ENCODE results near the gene SNX9.
A peak's percentile ranks its signal among the peaks of the same experiment; 100 is the strongest.
"Not testable (repeated sequence)": the region's sequence is repeated elsewhere in the genome, so short reads cannot be mapped to it uniquely, and the experiment has no call there.

Gene SNX9

DNA sequence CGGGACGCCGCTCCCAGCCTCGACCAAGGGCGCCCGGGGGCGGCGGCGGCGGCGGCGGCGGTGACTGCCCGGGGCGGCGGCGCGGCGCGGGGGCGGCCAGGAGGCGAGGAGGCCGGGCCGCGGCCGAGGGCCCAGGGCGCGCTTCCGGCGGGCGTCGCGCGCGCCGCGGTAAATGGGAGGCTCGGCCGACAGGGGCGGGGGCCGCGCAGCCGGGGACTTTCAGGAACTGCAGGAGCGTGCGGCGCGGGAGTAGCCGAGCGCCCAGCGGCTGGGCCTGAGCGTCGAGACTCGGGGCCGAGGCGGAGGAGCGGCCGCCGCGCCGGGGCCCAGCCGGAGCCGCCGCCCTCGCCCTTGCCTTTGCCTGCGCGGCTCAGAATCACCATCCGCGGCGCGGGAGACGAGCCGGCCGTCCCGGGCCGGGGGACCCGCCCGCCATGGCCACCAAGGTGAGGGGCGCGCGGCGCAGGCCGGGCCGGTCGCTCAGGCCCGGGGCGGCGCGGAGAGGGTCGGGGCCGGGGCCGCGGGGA, at the start of gene SNX9:
TSS of gene SNX9 (plus strand) at position 246 of the 527 bp plus-strand sequence. CDS start at position 435, 189 bp downstream.
- peak; percentile 73 for DNase-seq (ENCODE audit: low spot score)

DNA sequence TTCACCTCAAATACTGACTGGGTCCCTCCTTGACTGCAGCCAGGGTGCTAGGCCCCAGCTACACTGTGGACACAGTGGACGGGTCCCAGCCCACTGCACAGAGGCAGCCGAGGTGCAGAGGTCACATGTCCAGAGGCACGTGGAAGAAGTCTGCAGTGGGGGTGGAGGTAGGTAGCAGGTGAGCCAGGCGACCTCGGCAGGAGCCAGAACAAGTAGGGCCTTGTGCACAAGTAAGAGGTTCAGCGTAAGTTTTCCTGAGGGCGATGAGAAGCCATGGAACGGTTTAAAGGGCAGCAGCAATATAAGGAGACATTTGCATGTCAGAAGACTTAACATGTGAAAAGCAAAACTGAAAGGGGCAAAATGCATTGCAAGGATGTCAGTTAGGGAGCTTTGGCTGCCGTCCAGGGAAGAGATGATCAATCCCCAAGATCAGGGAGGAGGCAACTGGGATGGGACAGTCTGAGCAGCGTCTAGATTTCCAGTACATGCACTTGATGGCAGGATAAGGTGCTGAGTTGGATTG, 49.7 kb upstream of the SNX9 start:
- no peak for DNase-seq (ENCODE audit: low spot score)

DNA sequence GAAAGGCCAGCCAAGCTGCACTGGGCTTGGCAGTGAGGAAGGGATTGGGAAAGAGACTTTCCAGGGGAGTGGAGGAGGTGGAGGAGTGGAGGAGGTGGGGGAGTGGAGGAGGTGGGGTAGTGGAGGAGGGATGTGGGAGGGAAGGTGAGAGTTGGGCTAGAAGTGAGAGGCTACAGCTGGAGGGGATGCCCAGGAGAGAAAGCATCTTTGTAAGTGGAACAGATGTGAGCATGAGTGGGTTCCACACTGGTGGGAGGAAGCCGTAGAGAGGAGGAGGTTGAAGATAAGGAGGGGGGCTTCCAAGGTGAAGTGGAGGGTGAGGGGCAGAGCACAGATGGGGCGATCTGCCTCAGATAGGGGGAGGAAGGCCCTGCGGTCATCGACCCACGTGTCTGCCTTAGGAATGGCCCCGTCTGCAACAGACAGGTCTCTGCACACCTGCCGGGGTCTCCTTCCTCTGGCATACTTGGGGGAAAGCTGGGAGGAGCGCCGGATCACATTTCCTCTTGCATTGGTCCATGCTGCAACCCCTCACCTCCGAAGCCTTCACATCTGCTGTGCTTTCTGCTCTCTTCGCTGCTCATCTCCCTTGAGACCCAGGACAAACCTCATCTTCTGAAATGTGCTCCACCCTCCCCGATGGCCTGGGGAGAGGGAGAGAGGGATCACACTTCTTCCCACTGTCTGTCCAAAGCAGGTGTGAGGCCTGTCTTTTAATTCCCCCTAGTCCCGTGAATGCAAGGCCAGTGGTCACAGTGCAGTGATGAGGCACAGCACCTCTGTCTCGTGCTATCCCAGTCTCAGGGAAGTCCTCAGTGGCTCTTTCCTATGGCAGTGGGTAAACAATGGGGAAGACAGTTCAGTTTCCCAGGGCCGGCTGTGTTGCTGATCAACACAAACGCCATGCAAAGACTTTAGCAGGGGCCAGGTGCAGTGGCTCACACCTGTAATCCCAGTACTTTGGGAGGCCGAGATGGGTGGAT, 48.6 kb upstream of the SNX9 start:
- DNase-seq (ENCODE audit: low spot score), result no peak

DNA sequence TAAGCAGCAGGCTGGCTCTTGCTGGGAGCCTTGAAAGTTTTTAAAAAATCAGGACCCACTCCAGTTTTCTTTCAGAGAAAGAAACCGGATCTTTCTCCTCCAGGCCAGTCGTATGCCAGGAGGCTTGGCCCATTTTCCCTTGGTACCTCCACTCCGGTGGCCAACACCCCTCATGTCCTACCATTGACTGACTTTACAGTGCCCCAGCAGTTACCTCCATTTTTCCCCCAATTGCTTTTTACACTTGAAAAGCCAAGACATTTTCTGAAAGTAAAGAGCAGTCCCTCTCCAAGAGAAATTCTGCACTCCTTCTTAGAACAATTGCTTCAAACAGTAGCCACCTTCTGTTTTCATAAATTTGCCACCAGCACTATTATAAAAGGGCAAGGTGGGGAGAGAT, 47.7 kb upstream of the SNX9 start:
- no peak for DNase-seq (ENCODE audit: low spot score)

DNA sequence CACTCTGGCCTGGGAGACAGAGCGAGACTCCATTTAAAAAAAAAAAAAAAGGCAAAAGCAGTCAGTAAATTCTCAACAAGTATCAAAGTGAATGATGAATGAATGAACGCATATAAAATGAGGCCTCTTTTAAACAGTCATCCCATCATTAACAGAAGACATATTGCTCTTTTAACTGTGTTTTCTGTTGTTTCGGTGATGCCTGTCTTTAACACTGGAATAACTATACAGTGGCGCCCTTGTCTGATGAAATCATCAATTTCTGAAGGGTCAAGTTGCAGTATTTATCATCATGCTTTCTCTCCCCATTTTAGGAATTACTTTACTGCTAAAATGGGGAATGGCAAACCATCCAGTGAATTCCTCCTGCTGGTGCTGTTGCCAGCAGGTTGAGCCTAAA, 45.7 kb upstream of the SNX9 start:
- no peak for DNase-seq (ENCODE audit: low spot score)

DNA sequence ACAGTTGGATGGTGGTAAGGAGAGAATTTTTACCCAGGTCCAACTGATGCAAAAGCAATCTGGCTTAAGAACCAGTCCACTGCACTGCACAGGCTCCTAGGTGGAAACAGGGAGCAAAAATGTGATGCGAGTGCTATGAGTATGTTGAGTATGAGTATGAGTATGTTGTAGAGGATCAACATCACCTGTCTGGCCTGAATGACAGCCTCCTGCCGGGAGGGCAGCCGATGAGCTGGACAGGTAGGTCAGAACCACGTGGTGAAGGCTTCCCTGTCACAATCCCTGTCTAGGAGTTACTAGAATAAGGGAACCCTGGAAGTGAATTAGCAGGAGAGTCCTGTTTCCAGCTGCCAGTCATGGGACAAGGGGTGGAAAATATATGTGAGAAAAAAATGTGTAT, 44.3 kb upstream of the SNX9 start:
- DNase-seq (ENCODE audit: low spot score), result no peak

DNA sequence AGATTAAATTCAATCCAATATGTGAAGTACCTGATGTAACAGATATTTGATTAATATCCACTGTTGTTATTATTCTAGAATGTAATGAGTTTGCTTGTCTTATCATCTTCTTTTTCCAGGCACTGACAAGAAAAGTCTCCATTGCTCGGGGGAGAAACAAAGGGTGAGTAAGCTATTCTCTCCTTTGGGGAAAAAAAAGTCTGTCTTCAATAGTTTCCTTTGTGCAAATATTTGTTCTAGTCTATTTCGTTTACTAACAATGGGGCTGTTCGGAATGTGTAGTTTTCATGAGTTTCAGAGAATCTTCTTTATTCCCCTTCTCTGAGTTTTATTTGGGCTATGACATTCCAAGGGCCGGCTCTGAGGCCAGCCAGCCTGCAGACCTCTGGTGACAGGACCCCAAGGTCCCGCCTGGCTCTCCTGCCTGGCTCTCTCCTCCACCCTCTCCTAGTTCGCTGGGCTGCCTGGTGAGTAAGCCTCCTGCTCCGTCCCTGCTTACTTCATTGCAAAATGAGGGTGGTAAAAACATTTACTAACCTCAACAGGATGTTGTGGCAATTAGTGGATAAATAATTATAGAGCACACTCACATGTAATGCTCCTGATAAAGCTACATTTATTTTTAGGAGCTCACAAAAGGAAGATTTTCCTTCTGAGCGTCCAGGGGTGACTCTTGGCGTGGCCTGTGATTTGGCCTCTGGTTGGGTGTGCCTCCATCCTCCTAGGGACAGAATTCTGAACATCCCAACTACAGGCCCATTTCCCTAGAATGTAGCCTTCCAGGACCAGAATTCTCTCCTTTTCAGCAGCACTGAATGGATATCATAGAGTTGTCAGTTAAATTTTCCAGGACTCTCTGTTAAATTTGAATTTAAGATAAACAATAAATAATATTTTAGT, 43.1 kb upstream of the SNX9 start:
- peak; percentile 47 for DNase-seq (ENCODE audit: low spot score)

DNA sequence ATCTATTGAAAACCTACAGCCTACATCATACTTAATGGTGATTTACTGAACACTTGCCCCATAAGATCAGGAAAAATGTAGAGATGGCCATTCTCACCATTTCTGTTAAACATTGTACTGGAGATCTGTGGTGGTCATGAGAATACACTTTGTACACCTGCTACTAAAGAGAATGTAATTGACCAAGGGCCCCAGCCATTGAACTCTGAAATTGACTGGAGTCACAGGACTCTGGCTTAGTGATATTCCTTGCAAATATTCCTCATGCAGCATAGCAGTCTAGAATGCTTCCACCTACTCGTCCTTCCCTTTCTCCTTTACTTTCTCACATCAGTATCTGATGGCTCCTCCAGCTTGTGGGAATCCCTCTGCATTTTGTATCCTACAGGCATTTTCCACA, 37.4 kb upstream of the SNX9 start:
- DNase-seq (ENCODE audit: low spot score), result no peak

DNA sequence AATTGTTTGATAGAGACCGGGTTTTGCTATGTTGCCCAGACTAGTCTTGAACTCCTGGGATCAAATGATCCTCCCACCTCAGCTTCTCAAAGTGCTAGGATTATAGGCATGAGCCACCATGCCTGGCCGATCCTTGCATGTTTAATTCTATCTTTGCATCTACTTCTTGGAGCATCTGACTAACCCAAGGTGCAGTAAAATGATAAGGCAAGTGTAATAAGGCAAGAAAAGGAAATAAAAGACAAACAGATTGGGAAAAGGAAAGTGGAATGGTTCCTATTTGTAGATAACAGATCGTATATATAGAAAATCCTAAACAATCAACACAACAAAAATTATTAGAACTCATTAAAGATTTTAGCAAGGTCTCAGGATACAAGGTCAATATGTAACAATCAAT, 36.8 kb upstream of the SNX9 start:
- DNase-seq (ENCODE audit: low spot score), result no peak

DNA sequence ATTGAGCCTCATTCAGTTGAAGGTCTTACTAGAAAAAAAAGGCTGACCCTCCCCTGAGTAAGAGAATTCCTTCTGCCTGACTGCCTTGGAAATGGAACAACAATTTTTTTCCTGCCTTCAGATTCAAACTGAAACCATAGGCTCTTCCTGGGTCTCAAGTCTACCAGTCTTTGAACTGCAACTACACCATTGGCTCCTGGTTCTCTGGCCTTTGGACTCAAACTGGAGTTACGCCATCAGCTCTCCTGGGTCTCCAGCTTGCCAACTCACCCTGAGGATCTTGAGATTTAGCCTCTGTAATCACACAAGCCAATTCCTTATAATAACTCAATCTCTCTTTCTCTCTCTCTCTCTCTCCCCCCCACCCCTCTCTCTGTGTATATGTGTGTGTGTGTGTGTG, 36.0 kb upstream of the SNX9 start:
- DNase-seq (ENCODE audit: low spot score), result no peak

DNA sequence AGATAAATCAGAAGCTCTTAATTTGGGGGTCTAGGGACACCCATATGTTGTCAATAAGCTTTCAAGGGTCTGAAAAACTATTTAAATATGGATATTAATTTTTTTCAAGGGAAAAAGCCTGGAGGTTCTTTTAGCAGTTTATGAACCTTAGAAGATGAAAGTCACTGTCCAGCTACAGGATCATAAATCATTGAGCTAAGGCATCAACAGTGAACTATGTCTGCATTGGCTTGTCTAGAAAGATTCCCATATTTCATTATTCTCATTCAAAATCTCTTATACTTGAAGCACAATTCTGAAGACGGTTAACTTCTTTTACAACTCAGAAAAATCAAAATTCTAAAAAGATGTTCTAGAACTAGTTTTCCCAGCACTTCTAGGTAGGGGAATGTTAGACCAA, 34.9 kb upstream of the SNX9 start:
- DNase-seq (ENCODE audit: low spot score), result no peak

DNA sequence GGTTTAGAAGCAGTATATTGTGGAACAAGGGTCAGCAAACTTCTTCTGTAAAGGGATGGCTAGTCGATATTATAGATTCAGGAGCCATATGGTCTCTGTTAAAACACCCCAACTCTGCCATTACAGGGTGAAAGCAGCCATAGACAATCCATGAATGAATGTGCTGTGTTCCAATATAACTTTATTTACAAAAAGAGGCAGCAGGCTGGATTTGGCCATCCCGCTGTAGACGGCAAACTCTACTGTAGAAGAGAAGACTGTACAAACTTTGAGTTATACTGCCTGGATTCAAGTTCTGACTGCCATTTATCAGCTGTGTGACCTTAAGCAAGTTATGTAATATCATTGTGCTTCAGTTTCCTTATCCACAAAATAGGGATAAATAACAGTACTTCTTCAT, 33.7 kb upstream of the SNX9 start:
- no peak for DNase-seq (ENCODE audit: low spot score)

DNA sequence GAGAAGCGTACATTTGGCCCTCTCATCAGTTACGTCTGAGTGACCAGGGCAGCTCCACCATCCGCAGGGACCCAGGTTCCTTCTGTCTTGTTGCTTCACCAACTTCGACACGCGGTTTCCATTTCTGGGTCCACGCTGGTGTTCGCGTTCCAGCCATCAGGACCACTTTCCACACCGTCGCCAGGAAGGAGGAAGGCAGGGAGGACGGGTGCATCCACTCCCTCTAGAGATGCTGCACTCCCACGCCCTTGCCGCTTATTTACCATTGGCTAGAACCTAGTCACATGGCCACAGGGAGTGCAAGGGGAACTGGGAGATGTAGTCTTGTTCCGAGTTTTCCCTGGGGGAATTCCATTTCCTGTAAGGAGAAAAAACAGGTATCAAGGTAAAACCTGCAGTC, 33.2 kb upstream of the SNX9 start:
- DNase-seq (ENCODE audit: low spot score), result no peak

DNA sequence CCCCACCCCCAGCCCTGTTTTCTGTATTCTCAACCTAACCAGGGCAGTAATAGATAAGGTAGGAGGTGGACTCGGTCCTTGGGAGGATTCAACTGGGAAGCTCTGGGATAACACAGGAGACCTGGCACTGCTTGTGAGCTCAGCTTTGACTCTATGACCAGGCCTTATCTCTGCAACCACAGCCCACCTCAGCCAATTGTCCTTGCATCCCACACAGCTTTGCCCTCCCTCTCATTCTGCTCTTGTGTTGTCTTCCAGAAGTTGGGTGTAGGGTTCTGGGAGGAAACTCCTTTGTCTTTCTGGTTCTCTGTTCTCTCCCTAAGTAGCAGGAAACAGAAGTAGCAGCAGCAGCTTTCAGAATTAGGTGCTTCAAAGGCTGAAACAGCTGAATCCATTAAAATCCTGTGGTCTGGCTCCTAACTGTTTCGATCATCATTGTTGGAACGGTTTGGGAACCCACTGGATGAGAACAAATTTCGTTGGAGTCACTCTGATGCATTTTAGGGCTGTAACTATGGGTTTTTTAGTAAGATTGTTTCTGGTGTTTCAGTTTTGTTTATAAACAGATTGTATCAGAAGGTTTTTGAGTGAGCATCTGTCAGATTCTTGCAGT, 32.4 kb upstream of the SNX9 start:
- no peak for DNase-seq (ENCODE audit: low spot score)

DNA sequence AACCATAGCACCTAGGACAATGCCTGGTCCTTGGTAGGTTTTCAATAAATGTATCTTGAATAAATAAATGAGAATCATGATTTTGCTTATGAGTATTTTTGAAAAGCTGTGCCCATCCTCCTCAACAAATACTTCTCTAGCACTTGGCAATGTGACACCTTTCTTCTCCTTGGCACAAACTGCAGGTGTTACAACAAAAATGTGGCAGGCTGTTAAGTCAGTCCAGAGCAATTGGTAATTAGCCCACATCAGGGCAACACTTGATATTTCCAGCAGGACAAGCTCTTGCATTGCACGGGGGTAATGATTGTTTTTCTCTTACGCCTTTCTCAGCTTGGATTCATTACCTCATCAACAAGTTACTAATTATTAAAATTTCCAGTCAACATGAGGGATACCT, 31.6 kb upstream of the SNX9 start:
- no peak for DNase-seq (ENCODE audit: low spot score)

DNA sequence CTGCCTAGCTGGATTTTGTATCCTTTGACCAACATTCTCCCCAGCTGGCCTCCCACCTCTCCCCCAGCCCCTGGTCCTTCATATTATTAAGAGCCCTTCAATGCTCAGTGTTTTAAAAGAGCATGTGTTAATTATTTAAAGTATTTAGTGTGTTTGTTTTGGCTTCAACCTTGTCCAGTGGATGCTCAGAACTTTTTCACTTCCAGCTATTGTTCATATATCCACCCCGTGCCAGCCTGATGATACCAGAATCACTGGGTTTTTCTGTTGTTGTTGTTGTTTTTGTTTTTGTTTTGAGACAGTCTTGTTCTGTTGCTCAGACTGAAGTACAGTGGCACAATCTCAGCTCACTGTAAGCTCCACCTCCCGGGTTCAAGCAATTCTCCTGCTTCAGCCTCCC, 30.4 kb upstream of the SNX9 start:
- no peak for DNase-seq (ENCODE audit: low spot score)

DNA sequence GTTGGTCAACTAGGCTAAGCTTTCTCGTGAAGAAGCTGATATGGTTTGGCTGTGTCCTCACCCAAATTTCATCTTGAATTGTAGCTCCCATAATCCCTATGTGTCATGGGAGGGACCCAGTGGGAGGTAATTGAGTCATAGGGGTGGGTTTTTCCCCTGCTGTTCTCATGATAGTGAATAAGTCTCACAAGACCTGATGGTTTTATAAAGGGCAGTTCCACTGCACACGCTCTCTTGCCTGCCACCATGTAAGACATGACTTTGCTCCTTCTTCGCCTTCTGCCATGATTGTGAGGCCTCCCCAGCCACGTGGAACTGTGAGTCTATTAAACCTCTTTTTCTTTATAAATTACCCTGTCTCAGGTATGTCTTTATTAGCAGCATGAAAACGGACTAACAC, 29.0 kb upstream of the SNX9 start:
- DNase-seq (ENCODE audit: low spot score), result not testable (repeated sequence)

DNA sequence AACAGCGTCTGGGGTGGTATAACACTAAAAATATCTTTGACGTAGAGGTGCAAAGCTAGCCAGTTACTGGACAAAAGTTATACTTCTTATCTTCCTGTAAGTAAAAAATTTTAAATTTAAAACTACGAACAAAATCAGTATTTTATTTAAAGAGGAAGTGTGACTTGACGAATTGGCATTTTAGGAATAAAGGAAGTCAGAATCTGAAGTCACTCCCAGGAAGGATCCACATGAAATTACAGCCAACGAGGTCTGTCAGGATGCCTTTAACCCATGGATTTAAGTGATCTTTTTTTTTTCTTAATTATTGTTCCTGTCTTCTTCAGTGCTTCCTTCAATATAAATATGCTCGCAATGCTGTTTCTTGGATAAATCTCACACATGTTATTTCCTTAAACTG, 27.2 kb upstream of the SNX9 start:
- DNase-seq (ENCODE audit: low spot score), result no peak

DNA sequence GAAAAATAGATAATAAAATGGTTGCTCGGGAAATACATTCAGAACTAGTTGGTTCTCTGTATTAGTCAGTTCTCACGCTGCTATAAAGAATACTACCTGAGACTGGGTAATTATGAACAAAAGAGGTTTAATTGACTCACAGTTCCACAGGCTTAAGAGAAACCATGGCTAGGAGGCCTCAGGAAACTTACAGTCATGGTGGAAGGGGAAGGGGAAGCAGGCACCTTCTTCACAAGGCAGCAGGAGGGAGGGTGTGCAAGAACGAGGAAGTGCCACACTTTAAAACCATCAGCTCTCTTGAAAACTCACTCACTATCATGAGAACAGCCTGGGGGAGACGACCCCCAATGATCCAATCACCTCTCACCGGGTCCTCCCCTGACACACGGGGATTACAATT, 24.2 kb upstream of the SNX9 start:
- DNase-seq (ENCODE audit: low spot score), result no peak

DNA sequence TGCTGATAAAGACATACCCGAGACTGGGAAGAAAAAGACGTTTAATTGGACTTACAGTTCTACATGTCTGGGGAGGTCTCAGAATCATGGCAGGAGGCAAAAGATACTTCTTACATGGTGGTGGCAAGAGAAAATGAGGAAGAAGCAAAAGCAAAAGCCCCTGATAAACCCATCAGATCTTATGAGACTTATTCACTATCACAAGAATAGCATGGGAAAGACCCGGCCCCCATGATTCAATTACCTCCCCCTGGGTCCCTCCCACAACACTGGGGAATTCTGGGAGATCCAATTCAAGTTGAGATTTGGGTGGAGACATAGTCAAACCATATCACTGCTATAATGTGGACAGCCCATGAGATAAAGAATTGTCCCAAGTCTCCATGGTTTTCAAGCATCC, 23.5 kb upstream of the SNX9 start:
- DNase-seq (ENCODE audit: low spot score), result not testable (repeated sequence)

DNA sequence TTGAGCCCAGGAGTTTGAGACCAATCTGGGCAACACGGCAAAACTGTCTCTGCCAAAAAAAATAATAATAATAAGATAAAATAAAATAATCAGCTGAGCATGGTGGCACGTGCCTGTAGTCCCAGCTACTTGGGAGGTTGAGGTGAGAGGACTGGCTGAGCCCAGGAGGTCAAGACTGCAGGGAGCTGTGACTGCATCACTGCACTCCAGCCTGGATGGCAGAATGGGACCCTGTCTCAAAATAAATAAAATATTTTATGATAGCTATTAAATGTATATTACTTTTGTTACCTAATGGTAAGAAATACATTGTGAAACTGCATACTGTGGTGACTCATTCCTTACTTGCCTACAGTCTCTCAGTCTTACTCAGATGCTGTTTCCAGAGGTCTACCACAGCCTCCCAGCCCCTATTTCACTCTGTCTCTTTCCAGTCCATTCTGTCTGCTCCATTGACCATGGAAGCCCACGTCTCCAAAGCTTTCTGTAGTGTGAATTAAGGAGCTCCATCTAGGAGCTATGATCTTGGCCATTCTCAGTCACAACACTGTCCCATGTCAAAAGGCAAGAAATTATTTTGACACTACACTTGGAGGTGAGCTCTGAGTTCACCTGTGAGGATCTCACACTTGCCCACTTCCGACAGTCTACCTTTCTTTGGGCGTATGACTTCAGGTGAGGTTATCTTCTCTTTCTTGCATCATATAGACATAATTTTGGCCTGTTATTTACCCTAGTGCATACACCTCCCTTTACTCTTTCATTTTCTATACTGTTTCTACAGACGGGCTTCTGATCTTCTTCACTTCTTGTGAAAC, 22.4 kb upstream of the SNX9 start:
- DNase-seq (ENCODE audit: low spot score), result no peak
